Activated CD8-positive, alpha-beta T cell treated with anti-CD3 and anti-CD28 coated beads for 36 hours (primary cell): ENCODE data around the gene SCG5. TPM values are rescaled to one million over a fixed set of nuclear protein-coding genes. Genes with fewer than 3 reads are reported as not detected.

Source experiments
- ATAC-seq: fragments of 200-7000 bp; cut with Tn5 transposase; one replicate; pipeline ENCODE4 v1.10.0; 2021; ENCODE audit warnings: mild to moderate bottlenecking, moderate library complexity
- CTCF ChIA-PET: fragments of 350-600 bp; sonication (Branson Sonifier 250); formaldehyde crosslinking; loops from one replicate; lab custom pipeline; 2021; ENCODE audit warnings: antibody characterized with exemption; lab: Charles Lee
- POLR2A ChIA-PET: fragments of 350-600 bp; sonication (Branson Sonifier 250); formaldehyde crosslinking; loops from one replicate; lab custom pipeline; 2021; ENCODE audit warnings: antibody characterized with exemption; lab: Charles Lee
- DNase-seq: peaks from one replicate; pipeline ENCODE4 v3.0.0-alpha.2; 2020
- H3K27ac Mint-ChIP-seq: one replicate; pipeline ENCODE4 v1.8.0; 2021; ENCODE audit warnings: mild to moderate bottlenecking, mixed read lengths
- H3K27me3 Mint-ChIP-seq: one replicate; pipeline ENCODE4 v1.8.0; 2021; ENCODE audit warnings: mixed read lengths
- H3K36me3 Mint-ChIP-seq: one replicate; pipeline ENCODE4 v1.8.0; 2021; ENCODE audit warnings: low read depth, mixed read lengths
- H3K4me1 Mint-ChIP-seq: one replicate; pipeline ENCODE4 v1.8.0; 2021; ENCODE audit warnings: low read depth, mixed read lengths
- H3K4me3 Mint-ChIP-seq: one replicate; pipeline ENCODE4 v1.8.0; 2021; ENCODE audit warnings: mild to moderate bottlenecking, moderate library complexity, mixed read lengths
- H3K9me3 Mint-ChIP-seq: one replicate; pipeline ENCODE4 v1.8.0; 2021; ENCODE audit warnings: mixed read lengths
- CTCF ChIP-seq: fragments of 200-600 bp; IDR thresholded peaks from one replicate; pipeline ENCODE4 v1.8.0; 2022; ENCODE audit warnings: antibody characterized with exemption, mild to moderate bottlenecking
- intact Hi-C: fragments of 100-400 bp; cut with micrococcal nuclease; formaldehyde crosslinking; loops from one replicate; pipeline ENCODE4 v1.10.0; 2022
- total RNA-seq, 2 experiments: library from RNA; stranded (reverse); gene quantifications; one replicate each; pipeline ENCODE4 v1.2.3, GENCODE V29; 2021

The SCG5 gene
- total RNA-seq, 2 experiments from 2014 or later, result 1.2 to 1.6 TPM

- peaks cover 15% of the 10 kb centered on the region for H3K4me1 Mint-ChIP-seq
- CTCF ChIA-PET, result interaction anchor here (0.6 to 1.2 kb wide), 2 partner anchors 61 to 73 kb away, joined by 3 read pairs; no protein-coding TSS in a partner anchor
- H3K9me3 Mint-ChIP-seq, result no peaks in the 10 kb centered on the region
- peak; percentile 44 for DNase-seq
- no peaks in the 10 kb centered on the region for H3K36me3 Mint-ChIP-seq
- H3K27ac Mint-ChIP-seq, result no peak overlapping the region
- no peak for TF ChIP-seq CTCF
- POLR2A ChIA-PET, result no interaction called here
- H3K4me3 Mint-ChIP-seq, result no peak overlapping the region
- intact Hi-C loops, result no loop called here
- ATAC-seq, result peak; percentile 95
- peaks cover 57% of the 10 kb centered on the region for H3K27me3 Mint-ChIP-seq
These were observed 81.8 kb downstream of the SCG5 start for GRCh38 chr15:32723171-32723948.

GRCh38 chr15:32729700-32730395 lies 88.3 kb downstream of the SCG5 start:
- DNase-seq (no peak), ATAC-seq (no peak)
- intact Hi-C loops, result no loop called here
- Mint-ChIP-seq H3K36me3 (no peaks in the 10 kb centered on the region), H3K27ac (no peak overlapping the region), H3K4me1 (no peaks in the 10 kb centered on the region), H3K4me3 (no peak overlapping the region), H3K9me3 (no peaks in the 10 kb centered on the region), H3K27me3 (peaks cover 51% of the 10 kb centered on the region)
- TF ChIP-seq CTCF, result no peak
- ChIA-PET CTCF (no interaction called here), POLR2A (no interaction called here)

DNA sequence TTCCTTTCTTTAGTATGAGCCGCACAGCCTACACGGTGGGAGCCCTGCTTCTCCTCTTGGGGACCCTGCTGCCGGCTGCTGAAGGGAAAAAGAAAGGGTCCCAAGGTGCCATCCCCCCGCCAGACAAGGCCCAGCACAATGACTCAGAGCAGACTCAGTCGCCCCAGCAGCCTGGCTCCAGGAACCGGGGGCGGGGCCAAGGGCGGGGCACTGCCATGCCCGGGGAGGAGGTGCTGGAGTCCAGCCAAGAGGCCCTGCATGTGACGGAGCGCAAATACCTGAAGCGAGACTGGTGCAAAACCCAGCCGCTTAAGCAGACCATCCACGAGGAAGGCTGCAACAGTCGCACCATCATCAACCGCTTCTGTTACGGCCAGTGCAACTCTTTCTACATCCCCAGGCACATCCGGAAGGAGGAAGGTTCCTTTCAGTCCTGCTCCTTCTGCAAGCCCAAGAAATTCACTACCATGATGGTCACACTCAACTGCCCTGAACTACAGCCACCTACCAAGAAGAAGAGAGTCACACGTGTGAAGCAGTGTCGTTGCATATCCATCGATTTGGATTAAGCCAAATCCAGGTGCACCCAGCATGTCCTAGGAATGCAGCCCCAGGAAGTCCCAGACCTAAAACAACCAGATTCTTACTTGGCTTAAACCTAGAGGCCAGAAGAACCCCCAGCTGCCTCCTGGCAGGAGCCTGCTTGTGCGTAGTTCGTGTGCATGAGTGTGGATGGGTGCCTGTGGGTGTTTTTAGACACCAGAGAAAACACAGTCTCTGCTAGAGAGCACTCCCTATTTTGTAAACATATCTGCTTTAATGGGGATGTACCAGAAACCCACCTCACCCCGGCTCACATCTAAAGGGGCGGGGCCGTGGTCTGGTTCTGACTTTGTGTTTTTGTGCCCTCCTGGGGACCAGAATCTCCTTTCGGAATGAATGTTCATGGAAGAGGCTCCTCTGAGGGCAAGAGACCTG lies 89.5 kb downstream of the SCG5 start:
- peak; percentile 34 for DNase-seq
- no peak for TF ChIP-seq CTCF
- peaks cover 49% of the 10 kb centered on the region for H3K27me3 Mint-ChIP-seq
- no peak overlapping the region for H3K4me3 Mint-ChIP-seq
- no peak for ATAC-seq
- ChIA-PET POLR2A (no interaction called here), CTCF (no interaction called here)
- H3K9me3 Mint-ChIP-seq, result no peaks in the 10 kb centered on the region
- H3K4me1 Mint-ChIP-seq, result no peaks in the 10 kb centered on the region
- H3K27ac Mint-ChIP-seq, result no peak overlapping the region
- intact Hi-C loops, result no loop called here
- H3K36me3 Mint-ChIP-seq, result no peaks in the 10 kb centered on the region

GRCh38 chr15:32732574-32733157 lies 91.2 kb downstream of the SCG5 start:
- H3K4me1 Mint-ChIP-seq, result no peaks in the 10 kb centered on the region
- CTCF ChIA-PET, result no interaction called here

More at GRCh38 chr15:32732574-32733157, 91.2 kb downstream of the SCG5 start:
- Mint-ChIP-seq H3K27me3 (peaks cover 47% of the 10 kb centered on the region), H3K4me3 (no peak overlapping the region), H3K36me3 (no peaks in the 10 kb centered on the region), H3K9me3 (no peaks in the 10 kb centered on the region), H3K27ac (no peak overlapping the region)
- DNase-seq (no peak), ATAC-seq (no peak)
- POLR2A ChIA-PET, result no interaction called here
- no peak for TF ChIP-seq CTCF
- intact Hi-C loops, result no loop called here
